ENCODE results near the gene BICDL1.

BICDL1 gene

GRCh38 chr12:120078868-120079267 lies 89.8 kb downstream of the BICDL1 start:
- no peak for DNase-seq (ENCODE audit: low read depth in 1 of 2, low spot score in 1 of 2)

- no peak for DNase-seq (ENCODE audit: low read depth in 1 of 2, low spot score in 1 of 2)
Observed at GRCh38 chr12:120079411-120080400, 90.7 kb downstream of the BICDL1 start.

GRCh38 chr12:120081641-120082040 lies 92.6 kb downstream of the BICDL1 start:
- DNase-seq (ENCODE audit: low read depth in 1 of 2, low spot score in 1 of 2): no peak

- no peak for DNase-seq (ENCODE audit: low read depth in 1 of 2, low spot score in 1 of 2)
Observed at GRCh38 chr12:120085920-120086645, 97.0 kb downstream of the BICDL1 start.

GRCh38 chr12:120086801-120087621 lies 98.0 kb downstream of the BICDL1 start:
- DNase-seq (ENCODE audit: low read depth in 1 of 2, low spot score in 1 of 2): peak; percentile 99

GRCh38 chr12:120089105-120089504 lies 100.1 kb downstream of the BICDL1 start:
- no peak for DNase-seq (ENCODE audit: low read depth in 1 of 2, low spot score in 1 of 2)

GRCh38 chr12:120089796-120090195 lies 100.8 kb downstream of the BICDL1 start:
- DNase-seq (ENCODE audit: low read depth in 1 of 2, low spot score in 1 of 2): no peak

GRCh38 chr12:120090206-120090605 lies 101.2 kb downstream of the BICDL1 start:
- no peak for DNase-seq (ENCODE audit: low read depth in 1 of 2, low spot score in 1 of 2)

- no peak for DNase-seq (ENCODE audit: low read depth in 1 of 2, low spot score in 1 of 2)
Observed at GRCh38 chr12:120090626-120091295, 101.7 kb downstream of the BICDL1 start.

- no peak for DNase-seq (ENCODE audit: low read depth in 1 of 2, low spot score in 1 of 2)
Observed at GRCh38 chr12:120091371-120092090, 102.5 kb downstream of the BICDL1 start.

GRCh38 chr12:120092551-120093335 lies 103.7 kb downstream of the BICDL1 start:
- DNase-seq (ENCODE audit: low read depth in 1 of 2, low spot score in 1 of 2): no peak

- no peak for DNase-seq (ENCODE audit: low read depth in 1 of 2, low spot score in 1 of 2)
Observed at GRCh38 chr12:120093336-120093591, 104.2 kb downstream of the BICDL1 start.

- DNase-seq (ENCODE audit: low read depth in 1 of 2, low spot score in 1 of 2): no peak
Observed at GRCh38 chr12:120093592-120094355, 104.7 kb downstream of the BICDL1 start.

GRCh38 chr12:120094485-120094884 lies 105.4 kb downstream of the BICDL1 start:
- DNase-seq (ENCODE audit: low read depth in 1 of 2, low spot score in 1 of 2): no peak

GRCh38 chr12:120095331-120095730 lies 106.3 kb downstream of the BICDL1 start:
- no peak for DNase-seq (ENCODE audit: low read depth in 1 of 2, low spot score in 1 of 2)

- DNase-seq (ENCODE audit: low read depth in 1 of 2, low spot score in 1 of 2): no peak
Observed at GRCh38 chr12:120095736-120096135, 106.7 kb downstream of the BICDL1 start.

- no peak for DNase-seq (ENCODE audit: low read depth in 1 of 2, low spot score in 1 of 2)
Observed at GRCh38 chr12:120096671-120097202, 107.7 kb downstream of the BICDL1 start.

GRCh38 chr12:120098756-120099470 lies 109.9 kb downstream of the BICDL1 start:
- DNase-seq (ENCODE audit: low read depth in 1 of 2, low spot score in 1 of 2): no peak
